B cell (primary cell): ENCODE data around the gene DLG2.

Source experiments
- EZH2 ChIP-seq: IDR thresholded peaks from 2 replicates; pipeline ENCODE4 v1.6.1; 2012; ENCODE audit warnings: borderline replicate concordance, low read depth, mild to moderate bottlenecking, moderate library complexity, low read length; ENCODE audit not compliant: insufficient read depth, poor library complexity, severe bottlenecking
- TF ChIP-seq, protein P1 (sequence below): fragments of 200-600 bp; IDR thresholded peaks from one replicate; pipeline ENCODE4 v1.8.0; 2022; ENCODE audit warnings: antibody characterized with exemption, mild to moderate bottlenecking

DNA sequence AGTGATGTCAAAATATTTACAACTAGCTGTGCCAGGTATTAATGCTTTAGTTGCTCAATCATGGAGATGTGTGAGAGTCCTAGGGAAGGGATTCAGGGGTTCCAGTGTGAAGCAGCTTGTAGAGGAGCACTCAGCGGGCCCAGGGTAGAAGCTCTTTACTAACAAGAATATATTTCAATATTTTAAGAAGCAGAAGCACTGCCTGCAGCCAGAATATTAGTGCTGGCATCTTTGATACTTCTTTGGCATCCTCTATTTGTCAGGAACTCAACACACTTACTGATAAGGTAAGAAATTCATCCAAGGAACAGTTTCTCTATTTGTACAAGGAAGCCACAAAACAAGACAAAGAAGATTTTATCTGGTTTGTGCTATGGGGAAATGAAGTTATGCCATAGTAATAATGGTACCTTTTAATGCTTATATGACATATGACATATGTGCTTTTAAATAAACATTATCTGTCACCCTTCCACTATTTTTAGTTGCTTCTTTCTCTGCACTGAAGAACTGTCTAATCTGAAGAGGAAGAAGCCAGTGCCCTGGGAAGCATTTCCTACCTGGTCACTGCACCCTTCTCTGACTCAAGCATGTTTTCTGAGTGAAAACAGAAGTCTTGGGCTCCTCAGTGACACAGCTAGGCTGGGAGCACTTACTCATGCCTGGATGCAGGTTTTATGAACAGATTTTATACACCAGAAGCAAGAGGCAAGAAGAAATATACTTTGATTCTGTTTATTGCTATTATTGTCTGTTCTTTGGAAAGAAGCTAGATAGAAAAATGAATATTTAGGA lies 1952.8 kb downstream of the DLG2 start:
- TF ChIP-seq, protein P1, sequence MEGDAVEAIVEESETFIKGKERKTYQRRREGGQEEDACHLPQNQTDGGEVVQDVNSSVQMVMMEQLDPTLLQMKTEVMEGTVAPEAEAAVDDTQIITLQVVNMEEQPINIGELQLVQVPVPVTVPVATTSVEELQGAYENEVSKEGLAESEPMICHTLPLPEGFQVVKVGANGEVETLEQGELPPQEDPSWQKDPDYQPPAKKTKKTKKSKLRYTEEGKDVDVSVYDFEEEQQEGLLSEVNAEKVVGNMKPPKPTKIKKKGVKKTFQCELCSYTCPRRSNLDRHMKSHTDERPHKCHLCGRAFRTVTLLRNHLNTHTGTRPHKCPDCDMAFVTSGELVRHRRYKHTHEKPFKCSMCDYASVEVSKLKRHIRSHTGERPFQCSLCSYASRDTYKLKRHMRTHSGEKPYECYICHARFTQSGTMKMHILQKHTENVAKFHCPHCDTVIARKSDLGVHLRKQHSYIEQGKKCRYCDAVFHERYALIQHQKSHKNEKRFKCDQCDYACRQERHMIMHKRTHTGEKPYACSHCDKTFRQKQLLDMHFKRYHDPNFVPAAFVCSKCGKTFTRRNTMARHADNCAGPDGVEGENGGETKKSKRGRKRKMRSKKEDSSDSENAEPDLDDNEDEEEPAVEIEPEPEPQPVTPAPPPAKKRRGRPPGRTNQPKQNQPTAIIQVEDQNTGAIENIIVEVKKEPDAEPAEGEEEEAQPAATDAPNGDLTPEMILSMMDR, result no peak
- no peak for TF ChIP-seq EZH2
